Karpas-422 (cell line): Measurements from ENCODE around the gene KIF23. TPM values are rescaled to one million over a fixed set of nuclear protein-coding genes. Genes with fewer than 3 reads are reported as not detected.
A peak's percentile ranks its signal among the peaks of the same experiment; 100 is the strongest.

Experiments
- DNase-seq: peaks from one replicate; pipeline ENCODE4 v3.0.0-alpha.2; 2015
- H2AFZ ChIP-seq: fragments of 200-600 bp; sonication (generic); 2 replicates; pipeline ENCODE4 v1.6.1; 2014; ENCODE audit warnings: antibody characterized with exemption, low read length, mixed read lengths
- H3K27ac ChIP-seq: fragments of 200-600 bp; sonication (generic); 2 replicates; pipeline ENCODE4 v1.5.1; 2014; ENCODE audit warnings: mild to moderate bottlenecking, low read length, moderate library complexity
- H3K27me3 ChIP-seq: fragments of 200-600 bp; sonication (generic); 2 replicates; pipeline ENCODE4 v1.6.1; 2014; ENCODE audit warnings: low read length, mixed read lengths
- H3K36me3 ChIP-seq: fragments of 200-600 bp; sonication (generic); 2 replicates; pipeline ENCODE4 v1.6.1; 2014; ENCODE audit warnings: low read length, mixed read lengths; ENCODE audit not compliant: insufficient read depth
- H3K4me1 ChIP-seq: fragments of 200-600 bp; sonication (generic); 2 replicates; pipeline ENCODE4 v1.6.1; 2014; ENCODE audit warnings: mild to moderate bottlenecking, low read length, mixed read lengths
- H3K4me2 ChIP-seq: fragments of 200-600 bp; sonication (generic); 2 replicates; pipeline ENCODE4 v1.6.1; 2014; ENCODE audit warnings: low read length, low read depth, mild to moderate bottlenecking; ENCODE audit not compliant: poor library complexity, severe bottlenecking
- H3K4me3 ChIP-seq: fragments of 200-600 bp; sonication (generic); 2 replicates; pipeline ENCODE4 v1.5.1; 2014; ENCODE audit warnings: mild to moderate bottlenecking, antibody characterized with exemption, low read length, mixed read lengths
- H3K79me2 ChIP-seq: fragments of 200-600 bp; sonication (generic); 2 replicates; pipeline ENCODE4 v1.6.1; 2014; ENCODE audit warnings: mild to moderate bottlenecking, low read length, mixed read lengths
- H3K9ac ChIP-seq: fragments of 200-600 bp; sonication (generic); 2 replicates; pipeline ENCODE4 v1.6.0; 2014; ENCODE audit warnings: low read length
- H3K9me2 ChIP-seq: fragments of 200-600 bp; sonication (generic), shearing (Covaris generic); replicated peaks from 2 replicates; pipeline ENCODE4 v1.6.0; 2014; ENCODE audit warnings: mild to moderate bottlenecking, low read length, moderate library complexity; ENCODE audit not compliant: insufficient read depth
- H3K9me3 ChIP-seq: fragments of 300-700, 200-600 bp; sonication (generic); 2 replicates; pipeline ENCODE4 v1.6.1; 2014; ENCODE audit warnings: low read length, mixed read lengths
- H4K20me1 ChIP-seq: fragments of 200-600 bp; sonication (generic); 2 replicates; pipeline ENCODE4 v1.6.1; 2014; ENCODE audit warnings: mild to moderate bottlenecking, antibody characterized with exemption, low read length, low read depth; ENCODE audit not compliant: insufficient read depth
- total RNA-seq: library from RNA; depleted of rRNA; stranded (reverse); fragments of >200 nt; shearing (Covaris generic); gene quantifications from 2 replicates; pipeline ENCODE4 v1.2.3, GENCODE V29; 2014; ENCODE audit warnings: low replicate concordance

KIF23 gene
- total RNA-seq, 1 experiment from 2014 or later = 32.4 TPM

- peaks cover 7% of the 10 kb centered on the region; the same call in 1 of the 2 replicates for H3K36me3 ChIP-seq
- no peak overlapping the region for H3K4me2 ChIP-seq
- no peak overlapping the region for H3K4me3 ChIP-seq
- no peak for DNase-seq
- peaks cover 26% of the 10 kb centered on the region for H3K4me1 ChIP-seq
- peaks cover 33% of the 10 kb centered on the region for H3K79me2 ChIP-seq
- H3K9me3 ChIP-seq = no peaks in the 10 kb centered on the region
- H3K27ac ChIP-seq = no peak overlapping the region
- 0 out of 2 replicates have a peak, but pooled peaks cover 2% of the 10 kb centered on the region for H3K27me3 ChIP-seq
- H3K9me2 ChIP-seq = no peaks in the 10 kb centered on the region
- no peak overlapping the region for H2AFZ ChIP-seq
- H3K9ac ChIP-seq = no peak overlapping the region
- H4K20me1 ChIP-seq = no peaks in the 10 kb centered on the region
Measured at GRCh38 chr15:69412701-69413100, 1.4 kb upstream of the KIF23 start.

GRCh38 chr15:69414701-69415167 is 585 bp downstream of the KIF23 start:
- H3K4me2 ChIP-seq = peak overlapping the region; percentile 90
- peak overlapping the region; percentile 83 for H3K9ac ChIP-seq
- peaks cover 53% of the 10 kb centered on the region for H3K79me2 ChIP-seq
- H4K20me1 ChIP-seq = no peaks in the 10 kb centered on the region
- H3K27ac ChIP-seq = peak overlapping the region; percentile 58
- H3K9me2 ChIP-seq = no peaks in the 10 kb centered on the region
- H3K9me3 ChIP-seq = no peaks in the 10 kb centered on the region
- peak; percentile 67 for DNase-seq
- peak overlapping the region; percentile 86; the same call in 1 of the 2 replicates for H2AFZ ChIP-seq
- peaks cover 24% of the 10 kb centered on the region for H3K36me3 ChIP-seq
- H3K4me1 ChIP-seq = peaks cover 25% of the 10 kb centered on the region
- H3K27me3 ChIP-seq = 0 out of 2 replicates have a peak, but pooled peaks cover 2% of the 10 kb centered on the region
- peak overlapping the region; percentile 81 for H3K4me3 ChIP-seq

- Histone ChIP-seq H3K4me2 (peak overlapping the region; percentile 90), H3K4me3 (peak overlapping the region; percentile 81), H4K20me1 (no peaks in the 10 kb centered on the region), H3K27me3 (0 out of 2 replicates have a peak, but pooled peaks cover 2% of the 10 kb centered on the region), H3K4me1 (peaks cover 19% of the 10 kb centered on the region), H2AFZ (no peak overlapping the region), H3K36me3 (peaks cover 25% of the 10 kb centered on the region), H3K9me3 (no peaks in the 10 kb centered on the region), H3K9ac (peak overlapping the region; percentile 83), H3K9me2 (no peaks in the 10 kb centered on the region), H3K27ac (no peak overlapping the region), H3K79me2 (peaks cover 59% of the 10 kb centered on the region)
- peak; percentile 60 for DNase-seq
Measured at GRCh38 chr15:69415381-69415780, 1.2 kb downstream of the KIF23 start.

- Histone ChIP-seq H3K27ac (no peak overlapping the region), H3K9me3 (no peaks in the 10 kb centered on the region), H3K79me2 (peaks cover 70% of the 10 kb centered on the region), H3K4me2 (no peak overlapping the region), H3K27me3 (no peaks in the 10 kb centered on the region), H3K4me1 (peaks cover 17% of the 10 kb centered on the region), H2AFZ (no peak overlapping the region), H3K4me3 (no peak overlapping the region), H4K20me1 (no peaks in the 10 kb centered on the region), H3K36me3 (peaks cover 43% of the 10 kb centered on the region), H3K9ac (no peak overlapping the region), H3K9me2 (no peaks in the 10 kb centered on the region)
- no peak for DNase-seq
Measured at GRCh38 chr15:69417581-69417980, 3.4 kb downstream of the KIF23 start.

- no peaks in the 10 kb centered on the region for H4K20me1 ChIP-seq
- H3K4me1 ChIP-seq = no peaks in the 10 kb centered on the region
- H3K9me3 ChIP-seq = no peaks in the 10 kb centered on the region
- H3K36me3 ChIP-seq = peaks cover 69% of the 10 kb centered on the region
- no peak overlapping the region for H3K9ac ChIP-seq
- no peak overlapping the region for H3K4me2 ChIP-seq
- H3K4me3 ChIP-seq = no peak overlapping the region
- H3K27me3 ChIP-seq = no peaks in the 10 kb centered on the region
- H2AFZ ChIP-seq = no peak overlapping the region
- H3K79me2 ChIP-seq = peaks cover 64% of the 10 kb centered on the region
- no peaks in the 10 kb centered on the region for H3K9me2 ChIP-seq
- no peak for DNase-seq
- no peak overlapping the region for H3K27ac ChIP-seq
Measured at GRCh38 chr15:69421498-69421897, 7.3 kb downstream of the KIF23 start.

- Histone ChIP-seq H3K9me3 (no peaks in the 10 kb centered on the region), H3K4me2 (no peak overlapping the region), H3K27ac (no peak overlapping the region), H3K4me1 (no peaks in the 10 kb centered on the region), H4K20me1 (no peaks in the 10 kb centered on the region), H3K79me2 (peaks cover 60% of the 10 kb centered on the region), H3K27me3 (no peaks in the 10 kb centered on the region), H3K4me3 (no peak overlapping the region), H3K36me3 (peaks cover 72% of the 10 kb centered on the region), H2AFZ (no peak overlapping the region), H3K9me2 (no peaks in the 10 kb centered on the region), H3K9ac (no peak overlapping the region)
- DNase-seq = no peak
Measured at GRCh38 chr15:69422336-69422895, 8.3 kb downstream of the KIF23 start.

GRCh38 chr15:69424001-69424400 is 9.9 kb downstream of the KIF23 start:
- Histone ChIP-seq H2AFZ (no peak overlapping the region), H3K4me2 (no peak overlapping the region), H3K4me3 (no peak overlapping the region), H4K20me1 (no peaks in the 10 kb centered on the region), H3K4me1 (no peaks in the 10 kb centered on the region), H3K27ac (no peak overlapping the region), H3K36me3 (peaks cover 65% of the 10 kb centered on the region), H3K27me3 (no peaks in the 10 kb centered on the region), H3K9me3 (no peaks in the 10 kb centered on the region), H3K9me2 (no peaks in the 10 kb centered on the region), H3K9ac (no peak overlapping the region), H3K79me2 (peaks cover 47% of the 10 kb centered on the region)
- no peak for DNase-seq

GRCh38 chr15:69424748-69425413 is 10.7 kb downstream of the KIF23 start:
- no peak overlapping the region for H3K9ac ChIP-seq
- H3K4me3 ChIP-seq = no peak overlapping the region
- H2AFZ ChIP-seq = no peak overlapping the region
- H3K36me3 ChIP-seq = peaks cover 67% of the 10 kb centered on the region
- H3K4me2 ChIP-seq = no peak overlapping the region
- no peaks in the 10 kb centered on the region for H3K27me3 ChIP-seq
- H3K4me1 ChIP-seq = no peaks in the 10 kb centered on the region
- H3K9me3 ChIP-seq = no peaks in the 10 kb centered on the region
- H3K9me2 ChIP-seq = no peaks in the 10 kb centered on the region
- H3K79me2 ChIP-seq = peaks cover 38% of the 10 kb centered on the region
- H4K20me1 ChIP-seq = no peaks in the 10 kb centered on the region
- H3K27ac ChIP-seq = no peak overlapping the region
- no peak for DNase-seq
